Gastroesophageal sphincter (tissue), 4 donors: ENCODE results near the gene PYM1. TPM values are rescaled to one million over a fixed set of nuclear protein-coding genes. Genes with fewer than 3 reads are reported as not detected.

Experiments used
- ATAC-seq: fragments of 150-250 bp; one replicate; pipeline ENCODE4 v1.9.1; 2016; ENCODE audit warnings: mild to moderate bottlenecking, moderate library complexity
- H3K27ac ChIP-seq, 4 donors: fragments of 200-600 bp; sonication (generic) in 3 of 4; 1 replicate in 3 of 4; 2 replicates in 1 of 4; pipeline ENCODE4 v1.5.1; 2016 to 2019
- H3K27me3 ChIP-seq: fragments of 200-600 bp; sonication (generic); one replicate; pipeline ENCODE4 v1.5.1; 2019
- H3K36me3 ChIP-seq, 2 donors: fragments of 200-600 bp; sonication (generic); one replicate each; pipeline ENCODE4 v1.5.1; 2019; ENCODE audit warnings: control low read depth in 1 of 2
- H3K4me1 ChIP-seq, 3 donors: fragments of 200-600 bp; sonication (generic); 1 replicate in 2 of 3; 2 replicates in 1 of 3; pipeline ENCODE4 v1.5.1; 2016 to 2019; ENCODE audit warnings: control low read depth in 2 of 3
- H3K4me3 ChIP-seq, 2 donors: fragments of 200-600 bp; sonication (generic); one replicate each; pipeline ENCODE4 v1.5.1; 2019; ENCODE audit warnings: mild to moderate bottlenecking in 1 of 2, moderate library complexity in 1 of 2
- H3K9me3 ChIP-seq, 3 donors: fragments of 200-600 bp; sonication (generic); one replicate each; pipeline ENCODE4 v1.5.1; 2017 to 2019; ENCODE audit warnings: control low read depth in 2 of 3
- EP300 ChIP-seq: sonication (generic); formaldehyde crosslinking; IDR thresholded peaks from one replicate; pipeline ENCODE4 v1.6.1; 2017; ENCODE audit warnings: antibody characterized with exemption, mild to moderate bottlenecking
- POLR2A ChIP-seq, 2 donors: fragments of 450-650 bp; IDR thresholded peaks; one replicate each; pipeline ENCODE4 v1.6.1; 2017; ENCODE audit warnings: antibody characterized with exemption in 2 of 2, mild to moderate bottlenecking in 2 of 2, moderate library complexity in 1 of 2
- POLR2AphosphoS5 ChIP-seq: sonication (generic); formaldehyde crosslinking; IDR thresholded peaks from one replicate; pipeline ENCODE4 v1.6.1; 2017; ENCODE audit warnings: antibody characterized with exemption
- WGBS, 2 donors: methylation state at CpG; one replicate each; pipeline ENCODE4 v1.1.5; 2018; ENCODE audit warnings: low coverage in 1 of 2; 5-methylcytosine and 5-hydroxymethylcytosine counted together
- total RNA-seq, 4 donors: library from RNA; depleted of rRNA; stranded (reverse); fragments of >200 nt; gene quantifications; one replicate each; pipeline ENCODE4 v1.1.0, GENCODE V29; 2016
- TF ChIP-seq, protein P1 (sequence below), 4 experiments: fragments of 200-600 bp in 2 of 4; fragments of 450-650 bp in 2 of 4; sonication (generic) in 1 of 4; IDR thresholded peaks; one replicate each; pipeline ENCODE4 v1.5.1; 2017 to 2019; ENCODE audit warnings: antibody characterized with exemption in 4 of 4, mild to moderate bottlenecking in 2 of 4, moderate library complexity in 2 of 4

PYM1 gene
- total RNA-seq, 4 donors from 2014 or later, result 20.8 to 30.2 (median 26.8) TPM

GRCh38 chr12:55966408-55967281, 39.0 kb upstream of the PYM1 start, which contains the start of gene CDK2:
Gene CDK2 (plus strand): TSS chr12:55966830. CDS start chr12:55967009, 179 bp downstream.
- TF ChIP-seq POLR2AphosphoS5 (peak; percentile 89), EP300 (no peak), POLR2A (IDR thresholded peaks at IDR 0.05) (peak; percentile 58 to 73)
- 0 to 2% methylated on average over 8 to 22 of the region's 45 CpGs for WGBS, 2 donors
- Histone ChIP-seq H3K27me3 (no peaks in the 10 kb centered on the region), H3K36me3 (peaks cover 0 to 30% of the 10 kb centered on the region in 2 donors), H3K4me1 (peaks cover 2 to 39% (median 3%) of the 10 kb centered on the region in 3 donors), H3K9me3 (no peaks in the 10 kb centered on the region), H3K27ac (peak within 1 kb of the TSS; percentile 68 to 91 (median 88)), H3K4me3 (peak within 1 kb of the TSS; percentile 91 to 93)
- ATAC-seq, result peak; percentile 95

DNA sequence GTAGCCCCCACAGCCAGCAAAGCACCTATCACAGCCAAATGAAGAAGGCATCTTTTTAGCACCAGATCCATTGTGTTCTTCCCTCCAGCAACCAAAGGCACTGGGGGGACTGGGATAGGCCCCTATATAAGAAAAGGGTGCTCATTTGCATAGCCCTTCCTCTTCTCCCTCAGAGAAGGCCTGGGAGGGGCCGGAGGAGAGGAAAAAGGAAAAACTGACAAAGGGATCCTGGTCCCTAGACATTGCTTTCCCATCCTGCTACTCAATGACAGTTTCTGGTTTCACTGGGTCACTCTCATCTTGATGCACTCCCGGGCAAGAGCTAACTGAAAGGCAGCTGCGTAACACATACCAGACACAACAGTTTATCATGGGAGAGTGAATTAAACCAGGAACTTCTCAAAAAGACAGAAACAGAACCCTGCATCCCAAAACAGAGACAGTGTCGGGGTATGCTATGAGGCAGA, 38.3 kb upstream of the PYM1 start, which contains the start of gene PMEL:
TSS of gene PMEL (minus strand) at position 102 of the 467 bp plus-strand sequence. CDS start at position 71, 31 bp downstream.
- ATAC-seq, result peak; percentile 18
- TF ChIP-seq EP300, result no peak
- TF ChIP-seq, protein P1, sequence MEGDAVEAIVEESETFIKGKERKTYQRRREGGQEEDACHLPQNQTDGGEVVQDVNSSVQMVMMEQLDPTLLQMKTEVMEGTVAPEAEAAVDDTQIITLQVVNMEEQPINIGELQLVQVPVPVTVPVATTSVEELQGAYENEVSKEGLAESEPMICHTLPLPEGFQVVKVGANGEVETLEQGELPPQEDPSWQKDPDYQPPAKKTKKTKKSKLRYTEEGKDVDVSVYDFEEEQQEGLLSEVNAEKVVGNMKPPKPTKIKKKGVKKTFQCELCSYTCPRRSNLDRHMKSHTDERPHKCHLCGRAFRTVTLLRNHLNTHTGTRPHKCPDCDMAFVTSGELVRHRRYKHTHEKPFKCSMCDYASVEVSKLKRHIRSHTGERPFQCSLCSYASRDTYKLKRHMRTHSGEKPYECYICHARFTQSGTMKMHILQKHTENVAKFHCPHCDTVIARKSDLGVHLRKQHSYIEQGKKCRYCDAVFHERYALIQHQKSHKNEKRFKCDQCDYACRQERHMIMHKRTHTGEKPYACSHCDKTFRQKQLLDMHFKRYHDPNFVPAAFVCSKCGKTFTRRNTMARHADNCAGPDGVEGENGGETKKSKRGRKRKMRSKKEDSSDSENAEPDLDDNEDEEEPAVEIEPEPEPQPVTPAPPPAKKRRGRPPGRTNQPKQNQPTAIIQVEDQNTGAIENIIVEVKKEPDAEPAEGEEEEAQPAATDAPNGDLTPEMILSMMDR (IDR thresholded peaks at IDR 0.05), result no peak
- no peak for TF ChIP-seq POLR2A (IDR thresholded peaks at IDR 0.05)
- H3K27ac ChIP-seq, result peak within 1 kb of the TSS; percentile 68 to 91 (median 88)
- H3K4me3 ChIP-seq, result peak within 1 kb of the TSS; percentile 91 to 93
- peaks cover 0 to 25% of the 10 kb centered on the region in 2 donors for H3K36me3 ChIP-seq
- H3K4me1 ChIP-seq, result peaks cover 0 to 32% (median 2%) of the 10 kb centered on the region in 3 donors
- no peaks in the 10 kb centered on the region for H3K9me3 ChIP-seq
- 0 to 20% methylated on average over 3 of the region's 4 CpGs for WGBS, 2 donors
- H3K27me3 ChIP-seq, result no peaks in the 10 kb centered on the region

- peak overlapping the region in 1 of 4 donors; percentile 86 for H3K27ac ChIP-seq
- WGBS, 2 donors, result 52 to 58% methylated on average over 2 to 3 of the region's 5 CpGs
- peaks cover 0 to 32% (median 2%) of the 10 kb centered on the region in 3 donors for H3K4me1 ChIP-seq
- H3K27me3 ChIP-seq, result no peaks in the 10 kb centered on the region
- H3K9me3 ChIP-seq, result no peaks in the 10 kb centered on the region
- TF ChIP-seq EP300 (no peak), POLR2AphosphoS5 (no peak), POLR2A (IDR thresholded peaks at IDR 0.05) (no peak)
- TF ChIP-seq, protein P1 (IDR thresholded peaks at IDR 0.05), result no peak
- peaks cover 0 to 18% of the 10 kb centered on the region in 2 donors for H3K36me3 ChIP-seq
- no peak overlapping the region for H3K4me3 ChIP-seq
- no peak for ATAC-seq
Measured at GRCh38 chr12:55965240-55965639, 37.5 kb upstream of the PYM1 start.

GRCh38 chr12:55963760-55964159, 36.1 kb upstream of the PYM1 start:
- TF ChIP-seq, protein P1 (IDR thresholded peaks at IDR 0.05), result no peak
- no peak for TF ChIP-seq EP300
- Histone ChIP-seq H3K4me3 (no peak overlapping the region), H3K27ac (no peak overlapping the region), H3K36me3 (peaks cover 0 to 8% of the 10 kb centered on the region in 2 donors), H3K9me3 (no peaks in the 10 kb centered on the region), H3K4me1 (peaks cover 0 to 24% (median 2%) of the 10 kb centered on the region in 3 donors), H3K27me3 (no peaks in the 10 kb centered on the region)
- ATAC-seq, result no peak
- 72% methylated on average over 2 of the region's 2 CpGs; no CpG with 5 or more reads in 1 of the 2 donors for WGBS, 2 donors

GRCh38 chr12:55957106-55957859, 29.6 kb upstream of the PYM1 start:
- H3K4me1 ChIP-seq, result no peaks in the 10 kb centered on the region
- TF ChIP-seq, protein P1 (IDR thresholded peaks at IDR 0.05), result no peak
- TF ChIP-seq EP300, result no peak
- no peak for TF ChIP-seq POLR2A (IDR thresholded peaks at IDR 0.05)
- TF ChIP-seq POLR2AphosphoS5, result no peak
- H3K9me3 ChIP-seq, result no peaks in the 10 kb centered on the region
- H3K4me3 ChIP-seq, result no peak overlapping the region
- WGBS, 2 donors, result 92% methylated on average over 2 of the region's 5 CpGs; no CpG with 5 or more reads in 1 of the 2 donors
- no peaks in the 10 kb centered on the region for H3K27me3 ChIP-seq
- H3K36me3 ChIP-seq, result peaks cover 0 to 20% of the 10 kb centered on the region in 2 donors
- H3K27ac ChIP-seq, result no peak overlapping the region
- ATAC-seq, result no peak
